Transverse colon (tissue), 4 donors: ENCODE measurements around the gene RMDN3.

ENCODE experiments used
- EP300 ChIP-seq: sonication (generic); formaldehyde crosslinking; IDR thresholded peaks from one replicate; pipeline ENCODE4 v1.6.1; 2017; ENCODE audit warnings: antibody characterized with exemption, low read depth
- POLR2A ChIP-seq: fragments of 450-650 bp; IDR thresholded peaks from one replicate; pipeline ENCODE4 v1.6.1; 2016; ENCODE audit warnings: antibody characterized with exemption, mild to moderate bottlenecking, moderate library complexity
- POLR2AphosphoS5 ChIP-seq, 3 donors: sonication (generic); formaldehyde crosslinking; IDR thresholded peaks; one replicate each; pipeline ENCODE4 v1.6.1; 2016; ENCODE audit warnings: antibody characterized with exemption in 3 of 3
- TF ChIP-seq, protein P1 (sequence below), 5 experiments: fragments of 200-600 bp in 3 of 5; fragments of 450-650 bp in 2 of 5; sonication (generic) in 3 of 5; IDR thresholded peaks; 1 replicate in 2 of 5; 2 replicates in 3 of 5; pipeline ENCODE4 v1.5.1; 2016 to 2017; ENCODE audit warnings: antibody characterized with exemption in 5 of 5, inconsistent platforms in 3 of 5, mild to moderate bottlenecking in 2 of 5, moderate library complexity in 1 of 5

DNA sequence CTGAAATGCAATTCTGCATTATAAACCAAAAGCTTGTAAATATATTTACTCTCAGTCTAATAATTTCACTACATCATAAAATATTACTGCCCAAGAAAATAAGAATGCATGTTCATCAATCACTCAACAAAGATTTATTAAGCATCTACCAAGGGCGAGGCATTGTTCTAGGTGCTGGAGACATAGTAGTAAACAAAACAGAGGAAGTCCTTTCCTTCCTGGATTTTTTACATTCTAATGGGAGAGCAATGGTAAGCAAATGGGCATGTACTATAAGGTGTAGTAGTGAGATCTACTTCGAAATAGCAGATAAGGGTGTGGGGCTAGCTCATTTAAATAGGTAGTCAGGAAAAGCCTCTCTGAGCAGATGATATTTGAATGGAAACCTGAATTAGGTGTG is 41.0 kb upstream of the RMDN3 start:
- TF ChIP-seq POLR2AphosphoS5 (IDR thresholded peaks at IDR 0.05), result no peak
- TF ChIP-seq EP300, result no peak
- TF ChIP-seq, protein P1, sequence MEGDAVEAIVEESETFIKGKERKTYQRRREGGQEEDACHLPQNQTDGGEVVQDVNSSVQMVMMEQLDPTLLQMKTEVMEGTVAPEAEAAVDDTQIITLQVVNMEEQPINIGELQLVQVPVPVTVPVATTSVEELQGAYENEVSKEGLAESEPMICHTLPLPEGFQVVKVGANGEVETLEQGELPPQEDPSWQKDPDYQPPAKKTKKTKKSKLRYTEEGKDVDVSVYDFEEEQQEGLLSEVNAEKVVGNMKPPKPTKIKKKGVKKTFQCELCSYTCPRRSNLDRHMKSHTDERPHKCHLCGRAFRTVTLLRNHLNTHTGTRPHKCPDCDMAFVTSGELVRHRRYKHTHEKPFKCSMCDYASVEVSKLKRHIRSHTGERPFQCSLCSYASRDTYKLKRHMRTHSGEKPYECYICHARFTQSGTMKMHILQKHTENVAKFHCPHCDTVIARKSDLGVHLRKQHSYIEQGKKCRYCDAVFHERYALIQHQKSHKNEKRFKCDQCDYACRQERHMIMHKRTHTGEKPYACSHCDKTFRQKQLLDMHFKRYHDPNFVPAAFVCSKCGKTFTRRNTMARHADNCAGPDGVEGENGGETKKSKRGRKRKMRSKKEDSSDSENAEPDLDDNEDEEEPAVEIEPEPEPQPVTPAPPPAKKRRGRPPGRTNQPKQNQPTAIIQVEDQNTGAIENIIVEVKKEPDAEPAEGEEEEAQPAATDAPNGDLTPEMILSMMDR (IDR thresholded peaks at IDR 0.05), result no peak
- TF ChIP-seq POLR2A, result no peak
